Measurements from ENCODE around the gene CHL1. TPM values are rescaled to one million over a fixed set of nuclear protein-coding genes. Genes with fewer than 3 reads are reported as not detected.

Gene CHL1
- total and polyA plus RNA-seq, 2 donors (not counting 1 experiment from before 2014, with no cell fraction given) = 6.2 to 18.0 TPM

DNA sequence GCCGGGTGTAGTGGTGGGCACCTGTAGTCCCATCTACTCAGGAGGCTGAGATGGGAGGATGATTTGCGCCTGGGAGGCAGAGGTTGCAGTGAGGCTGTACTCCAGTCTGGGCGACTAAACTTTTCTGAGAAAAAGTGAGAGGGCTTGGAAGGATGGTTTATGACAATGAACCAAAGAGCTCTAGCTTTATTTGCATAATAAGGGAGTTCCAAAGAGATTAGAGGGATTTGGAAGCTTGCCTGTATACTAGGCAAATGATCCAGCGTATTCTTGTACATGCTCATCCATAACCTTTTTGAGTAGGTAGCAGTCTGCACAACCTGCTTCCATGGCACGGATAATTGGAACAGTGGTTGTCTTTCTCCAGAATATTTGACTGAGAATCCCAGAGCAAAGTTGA lies 251.1 kb downstream of the CHL1 start:
- no peak overlapping the region for H3K9ac ChIP-seq (ENCODE audit: low read length)
- Mint-ChIP-seq H3K27ac (no peak overlapping the region), H3K27me3 (no peaks in the 10 kb centered on the region), H3K4me3 (no peak overlapping the region), H3K9me3 (ENCODE audit: insufficient read depth) (peaks cover 4% of the 10 kb centered on the region), H3K4me1 (no peaks in the 10 kb centered on the region)
- ATAC-seq (ENCODE audit: low read depth) (no peak), DNase-seq (no peak)
- H3K4me2 ChIP-seq (replicated peaks; ENCODE audit: low read depth, low read length, poor library complexity, severe bottlenecking) = no peak overlapping the region
- TF ChIP-seq EZH2 (IDR thresholded peaks at IDR 0.05; ENCODE audit: borderline replicate concordance, insufficient read depth, low read depth, low read length, poor library complexity, severe bottlenecking) = no peak
- TF ChIP-seq, protein P1, sequence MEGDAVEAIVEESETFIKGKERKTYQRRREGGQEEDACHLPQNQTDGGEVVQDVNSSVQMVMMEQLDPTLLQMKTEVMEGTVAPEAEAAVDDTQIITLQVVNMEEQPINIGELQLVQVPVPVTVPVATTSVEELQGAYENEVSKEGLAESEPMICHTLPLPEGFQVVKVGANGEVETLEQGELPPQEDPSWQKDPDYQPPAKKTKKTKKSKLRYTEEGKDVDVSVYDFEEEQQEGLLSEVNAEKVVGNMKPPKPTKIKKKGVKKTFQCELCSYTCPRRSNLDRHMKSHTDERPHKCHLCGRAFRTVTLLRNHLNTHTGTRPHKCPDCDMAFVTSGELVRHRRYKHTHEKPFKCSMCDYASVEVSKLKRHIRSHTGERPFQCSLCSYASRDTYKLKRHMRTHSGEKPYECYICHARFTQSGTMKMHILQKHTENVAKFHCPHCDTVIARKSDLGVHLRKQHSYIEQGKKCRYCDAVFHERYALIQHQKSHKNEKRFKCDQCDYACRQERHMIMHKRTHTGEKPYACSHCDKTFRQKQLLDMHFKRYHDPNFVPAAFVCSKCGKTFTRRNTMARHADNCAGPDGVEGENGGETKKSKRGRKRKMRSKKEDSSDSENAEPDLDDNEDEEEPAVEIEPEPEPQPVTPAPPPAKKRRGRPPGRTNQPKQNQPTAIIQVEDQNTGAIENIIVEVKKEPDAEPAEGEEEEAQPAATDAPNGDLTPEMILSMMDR (IDR thresholded peaks at IDR 0.05) = no peak
- H2AFZ ChIP-seq (ENCODE audit: insufficient read depth, low read depth, low read length, poor library complexity, severe bottlenecking) = no peak overlapping the region
- 97% methylated on average over 4 of the region's 5 CpGs for WGBS (ENCODE audit: insufficient coverage)
- H4K20me1 ChIP-seq (ENCODE audit: control insufficient read depth, insufficient read depth, low read length, poor library complexity, severe bottlenecking) = no peaks in the 10 kb centered on the region
- ChIA-PET POLR2A (no interaction called here), CTCF (no interaction called here)
- H3K9me3 ChIP-seq (ENCODE audit: control extremely low read depth in 1 of 3, control insufficient read depth in 2 of 3, insufficient read depth in 1 of 3, low read length in 2 of 3) = peaks cover 0 to 4% (median 0%) of the 10 kb centered on the region in 3 donors
- H3K4me1 ChIP-seq (ENCODE audit: control insufficient read depth in 2 of 2, insufficient read depth in 2 of 2, low read length in 2 of 2) = no peaks in the 10 kb centered on the region
- no peak overlapping the region for H3K27ac ChIP-seq (ENCODE audit: low read length in 2 of 2)
- H3K36me3 ChIP-seq (replicated peaks in 1 of 2; ENCODE audit: control extremely low read depth in 1 of 2, control insufficient read depth in 1 of 2, extremely low read depth in 1 of 2, insufficient read depth in 2 of 2, low read length in 1 of 2) = no peaks in the 10 kb centered on the region
- H3K27me3 ChIP-seq (replicated peaks in 1 of 4; ENCODE audit: control extremely low read depth in 1 of 4, control insufficient read depth in 3 of 4, insufficient read depth in 4 of 4, low read length in 3 of 4) = no peaks in the 10 kb centered on the region
- no peaks in the 10 kb centered on the region for H3K79me2 ChIP-seq (ENCODE audit: control insufficient read depth, insufficient read depth, low read length)
- no peak overlapping the region for H3K4me3 ChIP-seq (ENCODE audit: control extremely low read depth in 1 of 5, extremely low read depth in 1 of 5, insufficient read depth in 1 of 5, low read depth in 2 of 5, low read length in 4 of 5)
- intact Hi-C loops (cut with micrococcal nuclease) = no loop called here

DNA sequence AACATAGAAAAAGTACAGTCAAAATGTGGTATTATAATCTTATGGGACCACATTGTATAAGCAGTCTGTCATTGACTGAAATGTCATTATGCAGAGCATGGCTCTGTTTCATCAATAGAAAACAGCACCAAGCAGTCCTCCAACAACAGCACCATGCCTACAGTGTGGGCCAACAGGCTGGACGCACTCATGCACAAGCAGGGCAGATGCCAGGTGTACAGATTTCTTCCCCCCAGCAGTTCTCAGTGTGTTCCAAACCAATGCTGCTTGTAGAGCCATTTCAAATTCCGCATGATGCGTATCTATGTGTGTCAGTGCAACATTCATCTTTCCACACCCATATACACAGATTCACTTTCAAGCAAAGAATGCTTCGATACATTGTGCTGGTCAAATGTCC lies 253.1 kb downstream of the CHL1 start:
- H3K9me3 Mint-ChIP-seq (ENCODE audit: insufficient read depth) = peaks cover 2% of the 10 kb centered on the region
- no peaks in the 10 kb centered on the region for H3K27me3 Mint-ChIP-seq
- ChIA-PET POLR2A (no interaction called here), CTCF (no interaction called here)
- Histone ChIP-seq H3K9ac (ENCODE audit: low read length) (no peak overlapping the region), H3K27ac (ENCODE audit: low read length in 2 of 2) (no peak overlapping the region), H2AFZ (ENCODE audit: insufficient read depth, low read depth, low read length, poor library complexity, severe bottlenecking) (no peak overlapping the region), H3K9me3 (ENCODE audit: control extremely low read depth in 1 of 3, control insufficient read depth in 2 of 3, insufficient read depth in 1 of 3, low read length in 2 of 3) (peaks cover 0 to 2% (median 0%) of the 10 kb centered on the region in 3 donors), H3K4me1 (ENCODE audit: control insufficient read depth in 2 of 2, insufficient read depth in 2 of 2, low read length in 2 of 2) (no peaks in the 10 kb centered on the region), H4K20me1 (ENCODE audit: control insufficient read depth, insufficient read depth, low read length, poor library complexity, severe bottlenecking) (no peaks in the 10 kb centered on the region), H3K79me2 (ENCODE audit: control insufficient read depth, insufficient read depth, low read length) (no peaks in the 10 kb centered on the region), H3K4me2 (replicated peaks; ENCODE audit: low read depth, low read length, poor library complexity, severe bottlenecking) (no peak overlapping the region), H3K4me3 (ENCODE audit: control extremely low read depth in 1 of 5, extremely low read depth in 1 of 5, insufficient read depth in 1 of 5, low read depth in 2 of 5, low read length in 4 of 5) (no peak overlapping the region), H3K27me3 (replicated peaks in 1 of 4; ENCODE audit: control extremely low read depth in 1 of 4, control insufficient read depth in 3 of 4, insufficient read depth in 4 of 4, low read length in 3 of 4) (no peaks in the 10 kb centered on the region), H3K36me3 (replicated peaks in 1 of 2; ENCODE audit: control extremely low read depth in 1 of 2, control insufficient read depth in 1 of 2, extremely low read depth in 1 of 2, insufficient read depth in 2 of 2, low read length in 1 of 2) (no peaks in the 10 kb centered on the region)
- DNase-seq = no peak
- H3K4me3 Mint-ChIP-seq = no peak overlapping the region
- WGBS (ENCODE audit: insufficient coverage) = 100% methylated on average over 3 of the region's 4 CpGs
- H3K4me1 Mint-ChIP-seq = no peaks in the 10 kb centered on the region
- intact Hi-C loops (cut with micrococcal nuclease) = no loop called here
- H3K27ac Mint-ChIP-seq = no peak overlapping the region
- ATAC-seq (ENCODE audit: low read depth) = no peak
- no peak for TF ChIP-seq EZH2 (IDR thresholded peaks at IDR 0.05; ENCODE audit: borderline replicate concordance, insufficient read depth, low read depth, low read length, poor library complexity, severe bottlenecking)
- TF ChIP-seq, protein P1 (IDR thresholded peaks at IDR 0.05) = no peak
